Effector memory CD4-positive, alpha-beta T cell (primary cell): ENCODE measurements around the gene FHIP1B.
"Not testable (repeated sequence)": the region's sequence is repeated elsewhere in the genome, so short reads cannot be mapped to it uniquely, and the experiment has no call there.

ENCODE experiments used
- DNase-seq, 3 donors: peaks; one replicate each; pipeline ENCODE4 v3.0.0-alpha.2; 2020
- H3K27ac ChIP-seq: 2 replicates; pipeline ENCODE4 v1.7.0; 2013; ENCODE audit warnings: mild to moderate bottlenecking, low read length, moderate library complexity; ENCODE audit not compliant: insufficient read depth, poor library complexity, severe bottlenecking
- H3K27me3 ChIP-seq: replicated peaks from 2 replicates; pipeline ENCODE4 v1.7.0; 2013; ENCODE audit warnings: mild to moderate bottlenecking, low read length; ENCODE audit not compliant: insufficient read depth, control insufficient read depth, poor library complexity, severe bottlenecking
- H3K36me3 ChIP-seq: 2 replicates; pipeline ENCODE4 v1.7.0; 2013; ENCODE audit warnings: mild to moderate bottlenecking, low read length, moderate library complexity; ENCODE audit not compliant: control insufficient read depth, insufficient read depth
- H3K4me1 ChIP-seq: 2 replicates; pipeline ENCODE4 v1.7.0; 2013; ENCODE audit warnings: low read length, mild to moderate bottlenecking; ENCODE audit not compliant: control insufficient read depth, insufficient read depth, poor library complexity, severe bottlenecking
- H3K4me3 ChIP-seq: 2 replicates; pipeline ENCODE4 v1.7.0; 2013; ENCODE audit warnings: low read length, low read depth, mild to moderate bottlenecking; ENCODE audit not compliant: insufficient read depth, poor library complexity, severe bottlenecking
- H3K9me3 ChIP-seq: 2 replicates; pipeline ENCODE4 v1.7.0; 2013; ENCODE audit warnings: mild to moderate bottlenecking, low read length, moderate library complexity; ENCODE audit not compliant: control insufficient read depth

The FHIP1B gene

DNA sequence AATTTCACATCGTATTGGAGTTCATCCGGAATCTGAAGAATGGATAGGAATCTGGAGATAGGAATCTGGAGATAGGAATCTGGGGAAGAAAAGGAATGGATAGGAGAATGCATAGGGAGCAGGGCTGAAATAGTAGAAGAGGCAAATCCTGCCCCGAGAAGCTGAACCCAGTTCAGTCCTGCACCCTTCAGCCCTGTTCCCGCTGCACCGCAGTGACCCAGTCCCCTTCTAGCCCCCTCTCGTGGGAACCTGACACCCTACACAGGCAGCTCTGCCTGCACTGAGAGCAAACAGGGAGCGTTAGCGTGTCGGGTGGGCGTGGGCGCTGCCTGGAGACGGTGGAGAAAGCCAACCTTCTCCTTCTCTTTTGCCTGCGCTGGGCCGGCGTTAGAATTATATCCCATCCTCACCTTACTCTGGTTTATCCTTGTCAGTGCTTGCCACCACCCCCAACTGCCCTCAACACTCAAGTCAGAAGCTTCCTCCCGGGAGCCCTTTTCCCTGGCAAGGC, 24.2 kb upstream of the FHIP1B start:
- peaks cover 26% of the 10 kb centered on the region for H3K27me3 ChIP-seq
- H3K4me1 ChIP-seq, result peaks cover 13% of the 10 kb centered on the region
- DNase-seq, result no peak
- H3K27ac ChIP-seq, result no peak overlapping the region
- no peaks in the 10 kb centered on the region for H3K9me3 ChIP-seq
- H3K4me3 ChIP-seq, result peak overlapping the region; percentile 58
- H3K36me3 ChIP-seq, result no peaks in the 10 kb centered on the region

- no peaks in the 10 kb centered on the region for H3K36me3 ChIP-seq
- H3K4me3 ChIP-seq, result no peak overlapping the region
- H3K4me1 ChIP-seq, result peaks cover 13% of the 10 kb centered on the region
- H3K27ac ChIP-seq, result no peak overlapping the region
- no peaks in the 10 kb centered on the region for H3K9me3 ChIP-seq
- DNase-seq, result no peak
- H3K27me3 ChIP-seq, result peaks cover 26% of the 10 kb centered on the region
Observed at GRCh38 chr11:6258141-6258540, 23.7 kb upstream of the FHIP1B start.

DNA sequence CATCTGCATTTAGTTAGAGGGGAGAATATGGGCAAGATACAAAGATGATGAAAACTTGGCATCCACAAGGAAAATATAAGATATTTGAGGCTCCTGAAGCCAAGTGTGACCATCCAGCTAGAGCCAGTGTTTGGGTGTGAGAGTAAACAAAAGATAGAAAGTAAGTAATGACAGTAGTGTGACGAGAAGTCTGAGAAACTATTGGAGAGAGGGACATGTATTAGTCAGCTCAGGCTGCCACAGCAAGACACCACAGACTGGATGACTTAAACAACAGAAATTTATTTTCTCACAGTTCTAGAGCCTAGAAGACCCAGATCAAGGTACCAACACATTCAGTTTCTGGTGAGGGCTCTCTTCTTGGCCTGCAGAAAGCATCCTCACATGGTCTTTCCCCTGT, 18.8 kb upstream of the FHIP1B start:
- no peak overlapping the region for H3K27ac ChIP-seq
- no peak for DNase-seq
- no peak overlapping the region for H3K4me3 ChIP-seq
- no peaks in the 10 kb centered on the region for H3K9me3 ChIP-seq
- H3K4me1 ChIP-seq, result no peaks in the 10 kb centered on the region
- H3K36me3 ChIP-seq, result no peaks in the 10 kb centered on the region
- peaks cover 2% of the 10 kb centered on the region for H3K27me3 ChIP-seq

DNA sequence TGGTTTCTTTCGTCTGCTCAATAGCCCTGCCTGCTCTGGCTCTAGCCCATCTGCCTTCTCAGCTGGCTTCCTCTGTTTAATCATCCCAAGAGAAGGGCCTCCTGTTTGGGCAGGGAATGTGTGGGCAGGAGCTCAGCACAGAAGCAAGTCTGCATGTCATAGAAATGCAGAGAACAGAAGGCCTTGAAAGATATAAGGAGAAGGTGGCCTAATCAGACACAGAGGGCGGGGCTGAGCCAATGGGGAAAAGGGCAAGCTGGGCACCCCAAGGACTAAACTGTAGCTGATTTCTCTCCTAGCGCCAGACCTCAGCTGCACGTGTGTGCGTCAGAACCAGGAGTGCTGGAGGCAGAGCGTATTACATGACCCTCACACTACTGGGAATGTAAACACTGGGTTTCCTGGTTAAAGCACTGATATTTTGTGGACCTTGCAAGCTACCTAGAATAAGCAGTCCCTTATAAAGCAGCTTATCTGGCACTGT, 17.6 kb upstream of the FHIP1B start:
- no peak overlapping the region for H3K4me3 ChIP-seq
- no peaks in the 10 kb centered on the region for H3K27me3 ChIP-seq
- H3K36me3 ChIP-seq, result no peaks in the 10 kb centered on the region
- no peak for DNase-seq
- no peaks in the 10 kb centered on the region for H3K9me3 ChIP-seq
- no peaks in the 10 kb centered on the region for H3K4me1 ChIP-seq
- H3K27ac ChIP-seq, result no peak overlapping the region

DNA sequence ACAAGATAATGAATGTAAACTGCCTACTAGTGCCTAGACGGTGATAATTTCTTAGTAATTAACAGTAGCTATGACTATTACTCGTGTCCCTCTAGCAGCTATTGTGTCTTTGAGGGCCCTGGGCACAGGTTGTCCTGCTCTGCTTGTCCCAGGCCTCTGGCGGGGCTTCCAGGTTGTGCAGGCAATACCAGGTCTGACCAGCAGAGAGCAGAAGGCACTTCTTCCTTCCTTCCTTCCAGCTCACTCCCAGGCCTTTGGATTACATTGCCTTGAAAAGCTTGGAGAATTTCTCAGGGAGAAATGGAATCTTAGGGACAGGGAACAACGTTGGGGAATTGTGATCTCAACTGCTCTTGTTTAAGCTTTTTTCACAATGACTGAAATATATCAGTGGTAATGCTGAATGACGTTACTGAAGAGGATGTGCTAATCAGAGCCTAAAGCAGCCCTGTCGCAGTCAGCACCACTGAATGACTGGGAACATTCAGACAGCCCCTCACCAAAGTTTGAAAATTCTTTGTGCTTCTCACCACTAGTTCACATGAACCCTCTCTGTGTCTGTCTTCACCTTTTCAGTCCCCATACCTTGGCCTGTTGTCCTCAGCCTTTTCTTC, 16.8 kb upstream of the FHIP1B start:
- H3K27me3 ChIP-seq, result no peaks in the 10 kb centered on the region
- H3K27ac ChIP-seq, result no peak overlapping the region
- no peaks in the 10 kb centered on the region for H3K4me1 ChIP-seq
- H3K36me3 ChIP-seq, result no peaks in the 10 kb centered on the region
- DNase-seq, result peak in 2 of 3 donors; percentile 19 to 31
- no peaks in the 10 kb centered on the region for H3K9me3 ChIP-seq
- H3K4me3 ChIP-seq, result no peak overlapping the region

DNA sequence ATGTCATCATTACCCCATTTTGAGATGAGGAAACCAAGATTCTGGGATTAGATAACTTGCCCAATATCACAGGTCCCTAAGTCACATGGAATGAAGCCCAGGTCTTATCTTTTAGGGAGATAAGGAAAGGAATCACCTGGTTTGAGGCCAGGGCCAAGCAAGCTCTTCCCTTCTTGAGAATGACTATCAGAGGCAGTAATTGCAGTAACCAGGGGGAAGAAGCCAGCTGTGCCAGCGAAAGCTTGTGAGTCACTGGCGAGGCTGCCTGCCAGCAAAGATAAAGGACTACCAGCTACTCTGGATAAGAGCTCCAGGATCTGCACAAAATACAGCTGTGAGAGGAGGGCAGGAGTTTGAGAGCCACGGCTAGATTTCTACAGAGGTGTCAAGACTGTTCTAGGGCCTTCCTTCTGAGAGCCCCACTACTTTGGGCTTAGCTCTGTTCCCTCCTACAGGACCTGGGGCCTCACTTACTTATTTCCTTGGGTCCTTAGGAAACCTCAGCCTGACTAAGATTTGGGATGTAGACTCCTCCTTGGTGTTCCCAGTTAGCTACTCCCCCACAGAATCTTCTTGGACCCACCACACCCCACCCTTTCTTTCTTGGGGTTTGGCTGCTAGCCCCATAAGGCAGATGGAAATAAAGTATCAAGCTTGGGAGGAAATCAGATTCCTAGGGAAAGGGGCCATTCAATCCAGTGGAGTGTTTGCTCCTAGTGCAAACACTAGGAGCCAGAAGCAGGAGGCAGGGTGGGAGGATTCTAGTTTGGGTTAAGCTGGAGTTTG, 15.5 kb upstream of the FHIP1B start:
- no peak for DNase-seq
- H3K27ac ChIP-seq, result no peak overlapping the region
- H3K9me3 ChIP-seq, result no peaks in the 10 kb centered on the region
- no peak overlapping the region for H3K4me3 ChIP-seq
- no peaks in the 10 kb centered on the region for H3K36me3 ChIP-seq
- no peaks in the 10 kb centered on the region for H3K27me3 ChIP-seq
- H3K4me1 ChIP-seq, result no peaks in the 10 kb centered on the region

DNA sequence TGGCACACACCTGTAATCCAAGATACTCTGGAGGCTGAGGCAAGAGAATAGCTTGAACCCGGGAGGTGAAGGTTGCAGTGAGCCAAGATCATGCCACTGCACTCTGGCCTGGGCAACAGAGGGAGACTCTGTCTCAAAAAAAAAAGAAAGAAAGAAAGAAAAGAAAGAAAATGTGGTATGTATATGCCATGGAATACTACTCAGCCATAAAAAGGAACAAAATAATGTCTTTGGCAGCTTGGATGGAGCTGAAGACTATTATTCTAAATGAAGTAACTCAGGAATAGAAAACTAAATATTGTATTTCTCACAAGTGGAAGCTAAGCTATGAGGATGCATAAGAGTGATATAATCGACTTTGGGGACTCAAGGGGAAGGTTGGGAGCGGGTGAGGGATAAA, 14.5 kb upstream of the FHIP1B start:
- not testable (repeated sequence) for H3K9me3 ChIP-seq, DNase-seq, H3K27me3 ChIP-seq, H3K27ac ChIP-seq, H3K4me1 ChIP-seq, H3K36me3 ChIP-seq, H3K4me3 ChIP-seq

GRCh38 chr11:6248248-6248647, 13.8 kb upstream of the FHIP1B start:
- H3K4me1 ChIP-seq, result no peaks in the 10 kb centered on the region
- H3K27me3 ChIP-seq, result no peaks in the 10 kb centered on the region
- no peaks in the 10 kb centered on the region for H3K36me3 ChIP-seq
- no peak overlapping the region for H3K4me3 ChIP-seq
- H3K9me3 ChIP-seq, result no peaks in the 10 kb centered on the region
- no peak for DNase-seq
- no peak overlapping the region for H3K27ac ChIP-seq

GRCh38 chr11:6245536-6245935, 11.1 kb upstream of the FHIP1B start:
- Histone ChIP-seq H3K4me3 (no peak overlapping the region), H3K27me3 (no peaks in the 10 kb centered on the region), H3K36me3 (no peaks in the 10 kb centered on the region), H3K4me1 (no peaks in the 10 kb centered on the region), H3K9me3 (no peaks in the 10 kb centered on the region), H3K27ac (no peak overlapping the region)
- DNase-seq, result no peak

- no peak overlapping the region for H3K4me3 ChIP-seq
- H3K27ac ChIP-seq, result no peak overlapping the region
- no peaks in the 10 kb centered on the region for H3K4me1 ChIP-seq
- no peaks in the 10 kb centered on the region for H3K9me3 ChIP-seq
- H3K27me3 ChIP-seq, result no peaks in the 10 kb centered on the region
- no peak for DNase-seq
- H3K36me3 ChIP-seq, result no peaks in the 10 kb centered on the region
Observed at GRCh38 chr11:6241316-6241715, 6.9 kb upstream of the FHIP1B start.
